Measurements from ENCODE around the gene AGXT.

DNA sequence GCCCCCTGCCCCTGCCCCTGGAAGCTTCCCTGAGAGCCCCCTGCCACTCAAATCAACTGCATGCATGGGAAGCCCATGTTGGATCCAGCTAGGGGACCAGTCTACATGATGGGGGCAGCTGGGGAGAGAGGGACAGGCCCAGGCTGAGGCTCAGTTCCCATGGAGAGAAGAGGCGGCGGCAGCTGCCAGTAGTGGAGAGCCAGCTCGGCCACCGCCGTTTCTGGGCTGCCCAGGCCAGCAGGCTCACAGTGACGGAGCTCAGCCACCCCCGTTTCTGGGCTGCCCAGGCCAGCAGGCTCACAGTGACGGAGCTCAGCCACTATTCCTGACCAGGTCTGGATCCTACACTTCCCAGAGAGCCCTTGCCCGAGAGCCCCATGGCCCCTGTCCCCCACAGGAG is 23.7 kb downstream of the AGXT start:
- TF ChIP-seq, protein P1, sequence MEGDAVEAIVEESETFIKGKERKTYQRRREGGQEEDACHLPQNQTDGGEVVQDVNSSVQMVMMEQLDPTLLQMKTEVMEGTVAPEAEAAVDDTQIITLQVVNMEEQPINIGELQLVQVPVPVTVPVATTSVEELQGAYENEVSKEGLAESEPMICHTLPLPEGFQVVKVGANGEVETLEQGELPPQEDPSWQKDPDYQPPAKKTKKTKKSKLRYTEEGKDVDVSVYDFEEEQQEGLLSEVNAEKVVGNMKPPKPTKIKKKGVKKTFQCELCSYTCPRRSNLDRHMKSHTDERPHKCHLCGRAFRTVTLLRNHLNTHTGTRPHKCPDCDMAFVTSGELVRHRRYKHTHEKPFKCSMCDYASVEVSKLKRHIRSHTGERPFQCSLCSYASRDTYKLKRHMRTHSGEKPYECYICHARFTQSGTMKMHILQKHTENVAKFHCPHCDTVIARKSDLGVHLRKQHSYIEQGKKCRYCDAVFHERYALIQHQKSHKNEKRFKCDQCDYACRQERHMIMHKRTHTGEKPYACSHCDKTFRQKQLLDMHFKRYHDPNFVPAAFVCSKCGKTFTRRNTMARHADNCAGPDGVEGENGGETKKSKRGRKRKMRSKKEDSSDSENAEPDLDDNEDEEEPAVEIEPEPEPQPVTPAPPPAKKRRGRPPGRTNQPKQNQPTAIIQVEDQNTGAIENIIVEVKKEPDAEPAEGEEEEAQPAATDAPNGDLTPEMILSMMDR (conservative IDR thresholded peaks at IDR 0.05; ENCODE audit: low read depth, low read length), result no peak
- TF ChIP-seq EZH2 (IDR thresholded peaks at IDR 0.05; ENCODE audit: borderline replicate concordance, low read depth, low read length, poor library complexity, severe bottlenecking), result no peak
